Hepatocyte (in vitro differentiated cells): ENCODE measurements around the gene NNAT. TPM values are rescaled to one million over a fixed set of nuclear protein-coding genes. Genes with fewer than 3 reads are reported as not detected.

Experiments
- DNase-seq: peaks from one replicate; pipeline ENCODE4 v3.0.0-alpha.2; 2016; ENCODE audit warnings: low spot score
- H2AFZ ChIP-seq: fragments of 200-600 bp; sonication (generic); 2 replicates; pipeline ENCODE4 v1.6.0; 2016; ENCODE audit warnings: antibody characterized with exemption, mild to moderate bottlenecking
- H3K27ac ChIP-seq: fragments of 200-600 bp; sonication (generic); 2 replicates; pipeline ENCODE4 v1.5.1; 2016; ENCODE audit warnings: mild to moderate bottlenecking
- H3K27me3 ChIP-seq: fragments of 200-600 bp; sonication (generic); 2 replicates; pipeline ENCODE4 v1.6.1; 2016
- H3K36me3 ChIP-seq: fragments of 200-600 bp; sonication (generic); replicated peaks from 2 replicates; pipeline ENCODE4 v1.5.1; 2016; ENCODE audit warnings: low read depth; ENCODE audit not compliant: insufficient read depth
- H3K4me1 ChIP-seq: fragments of 200-600 bp; sonication (generic); 2 replicates; pipeline ENCODE4 v1.5.1; 2016; ENCODE audit warnings: mild to moderate bottlenecking, moderate library complexity; ENCODE audit not compliant: insufficient read depth
- H3K4me2 ChIP-seq: fragments of 200-600 bp; sonication (generic); 2 replicates; pipeline ENCODE4 v1.6.0; 2016
- H3K4me3 ChIP-seq: fragments of 200-600 bp; sonication (generic); 2 replicates; pipeline ENCODE4 v1.5.1; 2016; ENCODE audit warnings: mild to moderate bottlenecking
- H3K79me2 ChIP-seq: fragments of 200-600 bp; sonication (generic); 2 replicates; pipeline ENCODE4 v1.6.0; 2017; ENCODE audit warnings: mild to moderate bottlenecking
- H3K9me2 ChIP-seq: fragments of 200-600 bp; sonication (generic); replicated peaks from 2 replicates; pipeline ENCODE4 v1.6.0; 2017; ENCODE audit warnings: mild to moderate bottlenecking; ENCODE audit not compliant: insufficient read depth
- H3K9me3 ChIP-seq: fragments of 200-600 bp; sonication (generic); 2 replicates; pipeline ENCODE4 v1.5.1; 2016; ENCODE audit warnings: low read depth, mild to moderate bottlenecking
- H4K20me1 ChIP-seq: fragments of 200-600 bp; sonication (generic); 2 replicates; pipeline ENCODE4 v1.6.0; 2016; ENCODE audit warnings: mild to moderate bottlenecking; ENCODE audit not compliant: insufficient read depth, poor library complexity, severe bottlenecking
- EZH2 ChIP-seq: fragments of 200-600 bp; sonication (generic); IDR thresholded peaks from 2 replicates; pipeline ENCODE4 v1.6.1; 2016; ENCODE audit warnings: antibody characterized with exemption, mild to moderate bottlenecking, borderline replicate concordance
- EZH2phosphoT487 ChIP-seq: fragments of 200-600 bp; sonication (generic); IDR thresholded peaks from one replicate; pipeline ENCODE4 v1.6.1; 2018; ENCODE audit warnings: antibody characterized with exemption, mild to moderate bottlenecking, low read depth, moderate library complexity; ENCODE audit not compliant: unreplicated experiment, severe bottlenecking
- WGBS: methylation state at CpG from one replicate; pipeline ENCODE4 v1.1.6; 2016; ENCODE audit warnings: low lambda C conversion rate; ENCODE audit errors: missing lambda C conversion rate; 5-methylcytosine and 5-hydroxymethylcytosine counted together
- polyA plus RNA-seq: library from polyadenylated mRNA; unstranded; fragments of >200 nt; fragmentation: Nextera tagmentation; extraction: Ambion mirVana; gene quantifications from 2 replicates; pipeline ENCODE4 v1.2.1, GENCODE V29; 2016
- total RNA-seq: library from RNA; depleted of rRNA; stranded (reverse); fragments of >200 nt; gene quantifications from 2 replicates; pipeline ENCODE4 v1.2.3, GENCODE V29; 2014
- TF ChIP-seq, protein P1 (sequence below): fragments of 200-600 bp; sonication (generic); IDR thresholded peaks from 2 replicates; pipeline ENCODE4 v1.5.1; 2016; ENCODE audit warnings: antibody characterized with exemption, mild to moderate bottlenecking; ENCODE audit not compliant: poor library complexity

NNAT gene
- total and polyA plus RNA-seq, 2 experiments from 2014 or later, result 1.1 TPM; not detected in 1

DNA sequence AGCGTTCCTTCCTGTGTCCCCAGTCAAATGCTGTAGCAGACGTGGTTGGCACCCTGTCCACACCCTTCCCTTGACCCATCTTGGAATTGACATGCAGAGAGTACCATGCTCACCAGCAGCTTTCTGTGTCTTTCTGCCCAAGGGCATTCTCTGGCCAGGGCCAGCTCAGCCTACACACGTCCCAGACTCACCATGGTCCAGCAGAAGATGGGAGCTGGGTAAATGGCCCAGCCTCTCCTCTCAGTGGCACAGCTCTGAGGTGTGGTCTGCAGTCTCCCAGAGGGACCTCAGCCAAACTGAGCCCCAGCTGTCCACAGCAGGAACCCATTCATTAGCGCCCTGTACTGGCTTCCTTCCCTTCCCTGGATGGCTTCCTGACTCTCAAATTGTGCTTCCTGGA is 37.7 kb downstream of the NNAT start:
- no peaks in the 10 kb centered on the region for H3K9me2 ChIP-seq
- H3K4me2 ChIP-seq, result no peak overlapping the region
- DNase-seq, result no peak
- H3K4me1 ChIP-seq, result peaks cover 4% of the 10 kb centered on the region
- no peaks in the 10 kb centered on the region for H3K36me3 ChIP-seq
- H4K20me1 ChIP-seq, result no peaks in the 10 kb centered on the region
- 93% methylated on average over 4 of the region's 4 CpGs for WGBS
- no peak overlapping the region for H3K27ac ChIP-seq
- TF ChIP-seq, protein P1, sequence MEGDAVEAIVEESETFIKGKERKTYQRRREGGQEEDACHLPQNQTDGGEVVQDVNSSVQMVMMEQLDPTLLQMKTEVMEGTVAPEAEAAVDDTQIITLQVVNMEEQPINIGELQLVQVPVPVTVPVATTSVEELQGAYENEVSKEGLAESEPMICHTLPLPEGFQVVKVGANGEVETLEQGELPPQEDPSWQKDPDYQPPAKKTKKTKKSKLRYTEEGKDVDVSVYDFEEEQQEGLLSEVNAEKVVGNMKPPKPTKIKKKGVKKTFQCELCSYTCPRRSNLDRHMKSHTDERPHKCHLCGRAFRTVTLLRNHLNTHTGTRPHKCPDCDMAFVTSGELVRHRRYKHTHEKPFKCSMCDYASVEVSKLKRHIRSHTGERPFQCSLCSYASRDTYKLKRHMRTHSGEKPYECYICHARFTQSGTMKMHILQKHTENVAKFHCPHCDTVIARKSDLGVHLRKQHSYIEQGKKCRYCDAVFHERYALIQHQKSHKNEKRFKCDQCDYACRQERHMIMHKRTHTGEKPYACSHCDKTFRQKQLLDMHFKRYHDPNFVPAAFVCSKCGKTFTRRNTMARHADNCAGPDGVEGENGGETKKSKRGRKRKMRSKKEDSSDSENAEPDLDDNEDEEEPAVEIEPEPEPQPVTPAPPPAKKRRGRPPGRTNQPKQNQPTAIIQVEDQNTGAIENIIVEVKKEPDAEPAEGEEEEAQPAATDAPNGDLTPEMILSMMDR, result no peak
- no peak for TF ChIP-seq EZH2phosphoT487
- TF ChIP-seq EZH2, result no peak
- H3K9me3 ChIP-seq, result no peaks in the 10 kb centered on the region
- H2AFZ ChIP-seq, result no peak overlapping the region
- H3K4me3 ChIP-seq, result no peak overlapping the region
- H3K27me3 ChIP-seq, result peaks cover 3% of the 10 kb centered on the region
- no peaks in the 10 kb centered on the region for H3K79me2 ChIP-seq

DNA sequence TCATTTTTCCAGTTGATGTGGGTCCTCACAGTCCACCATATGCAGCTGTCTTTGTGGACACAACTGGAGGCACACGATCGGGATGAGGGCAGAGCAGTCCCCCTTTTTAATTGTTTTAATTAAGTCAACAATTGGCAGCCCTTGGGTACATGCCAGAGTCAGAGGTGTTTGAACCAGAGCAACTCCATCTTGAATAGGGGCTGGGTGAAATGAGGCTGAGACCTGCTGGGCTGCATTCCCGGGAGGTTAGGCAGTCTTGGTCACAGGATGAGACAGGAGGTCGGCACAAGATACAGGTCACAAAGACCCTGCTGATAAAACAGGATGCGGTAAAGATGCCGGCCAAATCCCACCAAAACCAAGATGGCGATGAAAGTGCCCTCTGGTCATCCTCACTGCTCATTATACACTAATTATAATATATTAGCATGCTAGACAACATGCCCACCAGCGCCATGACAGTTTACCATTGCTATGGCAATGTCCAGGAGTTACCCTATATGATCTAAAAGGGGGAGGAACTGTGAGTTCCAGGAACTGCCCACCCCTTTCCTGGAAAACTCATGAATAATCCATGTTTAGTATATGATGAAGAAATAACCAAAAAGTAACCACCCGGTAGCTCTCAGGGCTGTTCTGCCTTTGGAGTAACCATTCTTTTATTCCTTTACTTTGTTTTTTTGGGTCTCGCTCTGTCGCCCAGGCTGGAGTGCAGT is 38.4 kb downstream of the NNAT start:
- no peaks in the 10 kb centered on the region for H3K9me3 ChIP-seq
- no peaks in the 10 kb centered on the region for H3K79me2 ChIP-seq
- H4K20me1 ChIP-seq, result no peaks in the 10 kb centered on the region
- no peak for DNase-seq
- no peak overlapping the region for H2AFZ ChIP-seq
- H3K4me2 ChIP-seq, result no peak overlapping the region
- no peak for TF ChIP-seq EZH2
- no peak for TF ChIP-seq EZH2phosphoT487
- TF ChIP-seq, protein P1, result no peak
- 94% methylated on average over 11 of the region's 11 CpGs for WGBS
- H3K27ac ChIP-seq, result no peak overlapping the region
- H3K36me3 ChIP-seq, result no peaks in the 10 kb centered on the region
- peaks cover 3% of the 10 kb centered on the region for H3K27me3 ChIP-seq
- no peaks in the 10 kb centered on the region for H3K9me2 ChIP-seq
- H3K4me1 ChIP-seq, result peaks cover 7% of the 10 kb centered on the region
- no peak overlapping the region for H3K4me3 ChIP-seq

- H3K27ac ChIP-seq, result no peak overlapping the region
- no peak overlapping the region for H3K4me3 ChIP-seq
- H3K9me2 ChIP-seq, result no peaks in the 10 kb centered on the region
- no peaks in the 10 kb centered on the region for H4K20me1 ChIP-seq
- no peaks in the 10 kb centered on the region for H3K36me3 ChIP-seq
- 86% methylated on average over 4 of the region's 4 CpGs for WGBS
- H2AFZ ChIP-seq, result no peak overlapping the region
- H3K4me2 ChIP-seq, result no peak overlapping the region
- H3K4me1 ChIP-seq, result peaks cover 4% of the 10 kb centered on the region
- no peak for DNase-seq
- TF ChIP-seq EZH2 (no peak), EZH2phosphoT487 (no peak)
- TF ChIP-seq, protein P1, result no peak
- H3K79me2 ChIP-seq, result no peaks in the 10 kb centered on the region
- H3K27me3 ChIP-seq, result peaks cover 3% of the 10 kb centered on the region
- H3K9me3 ChIP-seq, result no peaks in the 10 kb centered on the region
Measured at GRCh38 chr20:37560629-37561028, 39.6 kb downstream of the NNAT start.
